SU-DHL-6 (cell line): Measurements from ENCODE around the gene ULK1.

Experiments used
- H2AFZ ChIP-seq: fragments of 200-600 bp; sonication (generic); 2 replicates; pipeline ENCODE4 v1.6.1; 2014; ENCODE audit warnings: low read depth, mild to moderate bottlenecking, moderate library complexity, mixed read lengths, antibody characterized with exemption, low read length; ENCODE audit not compliant: severe bottlenecking
- H3F3A ChIP-seq: fragments of 200-600 bp; shearing (Covaris generic); 2 replicates; pipeline ENCODE4 v1.6.0; 2016; ENCODE audit warnings: antibody characterized with exemption, mild to moderate bottlenecking; ENCODE audit not compliant: insufficient read depth
- H3K27ac ChIP-seq: fragments of 200-600 bp; sonication (generic); 2 replicates; pipeline ENCODE4 v1.5.1; 2016; ENCODE audit warnings: low read depth, mild to moderate bottlenecking, low read length, moderate library complexity, mixed read lengths
- H3K27me3 ChIP-seq: fragments of 200-600 bp; sonication (generic), shearing (Covaris generic); 2 replicates; pipeline ENCODE4 v1.6.0; 2014; ENCODE audit warnings: mild to moderate bottlenecking, low read length
- H3K36me3 ChIP-seq: fragments of 200-600 bp; sonication (generic); 2 replicates; pipeline ENCODE4 v1.6.1; 2014; ENCODE audit warnings: mild to moderate bottlenecking, low read length, mixed read lengths
- H3K4me2 ChIP-seq: fragments of 300-600, 200-600 bp; shearing (Covaris generic), sonication (generic); 2 replicates; pipeline ENCODE4 v1.6.0; 2014; ENCODE audit warnings: low read length, low read depth, mild to moderate bottlenecking; ENCODE audit not compliant: poor library complexity, severe bottlenecking
- H3K4me3 ChIP-seq: fragments of 200-600 bp; sonication (generic); 2 replicates; pipeline ENCODE4 v1.5.1; 2014; ENCODE audit warnings: antibody characterized with exemption, low read length, mild to moderate bottlenecking, mixed read lengths; ENCODE audit not compliant: insufficient read depth, poor library complexity, severe bottlenecking
- H3K79me2 ChIP-seq: fragments of 200-600 bp; sonication (generic); 2 replicates; pipeline ENCODE4 v1.6.1; 2014; ENCODE audit warnings: mild to moderate bottlenecking, low read length, moderate library complexity; ENCODE audit not compliant: insufficient read depth
- H3K9ac ChIP-seq: fragments of 200-600 bp; sonication (generic); 2 replicates; pipeline ENCODE4 v1.7.0; 2014; ENCODE audit warnings: mild to moderate bottlenecking, low read length
- H3K9me2 ChIP-seq: fragments of 200-600 bp; sonication (generic); replicated peaks from 2 replicates; pipeline ENCODE4 v1.6.1; 2014; ENCODE audit warnings: low read length; ENCODE audit not compliant: insufficient read depth
- H3K9me3 ChIP-seq: fragments of 200-600 bp; sonication (generic); 2 replicates; pipeline ENCODE4 v1.6.1; 2014; ENCODE audit warnings: low read length, mixed read lengths; ENCODE audit not compliant: insufficient read depth
- H4K20me1 ChIP-seq: fragments of 200-600 bp; sonication (generic); 2 replicates; pipeline ENCODE4 v1.6.1; 2014; ENCODE audit warnings: low read depth, mild to moderate bottlenecking, antibody characterized with exemption, low read length, moderate library complexity, mixed read lengths
- CTCF ChIP-seq: fragments of 200-600 bp; sonication (generic); IDR thresholded peaks from one replicate; pipeline ENCODE4 v1.5.1; 2017; ENCODE audit warnings: antibody characterized with exemption, mild to moderate bottlenecking, low read length, moderate library complexity; ENCODE audit not compliant: insufficient read depth, poor library complexity, severe bottlenecking
- EZH2phosphoT487 ChIP-seq: fragments of 200-600 bp; sonication (generic), shearing (Covaris generic); conservative IDR thresholded peaks from 2 replicates; pipeline ENCODE4 v1.6.1; 2018; ENCODE audit warnings: mild to moderate bottlenecking, antibody characterized with exemption, low read length, moderate library complexity, mixed read lengths

Gene ULK1

DNA sequence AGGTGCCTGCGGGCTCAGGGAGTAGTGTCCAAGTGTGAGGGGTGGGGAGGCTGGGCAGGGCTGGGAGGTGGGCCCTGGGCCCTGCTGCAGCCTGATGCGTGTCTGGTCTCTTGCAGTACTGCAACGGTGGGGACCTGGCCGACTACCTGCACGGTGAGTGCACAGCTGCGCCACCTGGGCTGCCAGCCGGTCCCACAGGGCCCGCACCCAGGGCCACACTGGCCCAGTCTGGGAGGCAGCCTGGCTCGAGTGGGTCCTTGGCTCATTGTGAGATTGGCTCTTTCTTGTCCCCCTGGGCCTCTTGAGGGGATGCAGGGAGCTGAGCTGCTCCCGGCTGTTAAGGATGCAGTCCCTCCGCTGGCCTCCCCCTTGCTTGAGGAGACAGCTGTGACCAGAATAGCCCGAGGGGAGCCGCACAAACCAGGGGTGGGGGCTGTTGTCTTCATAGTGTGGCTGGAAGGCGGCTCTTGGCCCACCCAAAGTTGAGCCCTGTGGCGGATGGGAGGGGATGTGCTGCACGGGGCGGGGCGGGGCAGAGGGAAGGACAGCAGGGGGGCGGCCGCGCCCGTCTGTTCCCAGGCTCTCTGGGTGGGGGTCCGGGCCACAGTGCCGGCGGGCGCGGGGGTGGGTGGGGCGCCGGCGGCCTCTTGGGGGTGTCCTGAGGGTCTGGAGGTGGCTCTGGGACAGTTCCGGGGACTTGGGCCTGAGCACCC is 13.1 kb downstream of the ULK1 start:
- Histone ChIP-seq H3K9ac (no peak overlapping the region), H3K27ac (no peak overlapping the region), H3K4me2 (no peak overlapping the region), H3K9me2 (no peaks in the 10 kb centered on the region), H3K79me2 (no peaks in the 10 kb centered on the region), H3K4me3 (no peak overlapping the region), H4K20me1 (no peaks in the 10 kb centered on the region), H3K36me3 (no peaks in the 10 kb centered on the region), H2AFZ (no peak overlapping the region), H3K9me3 (no peaks in the 10 kb centered on the region), H3F3A (no peaks in the 10 kb centered on the region), H3K27me3 (no peaks in the 10 kb centered on the region)
- TF ChIP-seq EZH2phosphoT487: no peak
- TF ChIP-seq CTCF: no peak

GRCh38 chr12:131908092-131909080 is 14.0 kb downstream of the ULK1 start:
- H3K79me2 ChIP-seq: no peaks in the 10 kb centered on the region
- H3K27ac ChIP-seq: no peak overlapping the region
- H3K4me2 ChIP-seq: no peak overlapping the region
- H3K9me3 ChIP-seq: no peaks in the 10 kb centered on the region
- no peak overlapping the region for H3K9ac ChIP-seq
- no peaks in the 10 kb centered on the region for H3K36me3 ChIP-seq
- no peaks in the 10 kb centered on the region for H3K27me3 ChIP-seq
- no peak overlapping the region for H2AFZ ChIP-seq
- H3K4me3 ChIP-seq: no peak overlapping the region
- TF ChIP-seq EZH2phosphoT487: no peak
- TF ChIP-seq CTCF: no peak
- H4K20me1 ChIP-seq: no peaks in the 10 kb centered on the region
- no peaks in the 10 kb centered on the region for H3F3A ChIP-seq
- H3K9me2 ChIP-seq: no peaks in the 10 kb centered on the region

DNA sequence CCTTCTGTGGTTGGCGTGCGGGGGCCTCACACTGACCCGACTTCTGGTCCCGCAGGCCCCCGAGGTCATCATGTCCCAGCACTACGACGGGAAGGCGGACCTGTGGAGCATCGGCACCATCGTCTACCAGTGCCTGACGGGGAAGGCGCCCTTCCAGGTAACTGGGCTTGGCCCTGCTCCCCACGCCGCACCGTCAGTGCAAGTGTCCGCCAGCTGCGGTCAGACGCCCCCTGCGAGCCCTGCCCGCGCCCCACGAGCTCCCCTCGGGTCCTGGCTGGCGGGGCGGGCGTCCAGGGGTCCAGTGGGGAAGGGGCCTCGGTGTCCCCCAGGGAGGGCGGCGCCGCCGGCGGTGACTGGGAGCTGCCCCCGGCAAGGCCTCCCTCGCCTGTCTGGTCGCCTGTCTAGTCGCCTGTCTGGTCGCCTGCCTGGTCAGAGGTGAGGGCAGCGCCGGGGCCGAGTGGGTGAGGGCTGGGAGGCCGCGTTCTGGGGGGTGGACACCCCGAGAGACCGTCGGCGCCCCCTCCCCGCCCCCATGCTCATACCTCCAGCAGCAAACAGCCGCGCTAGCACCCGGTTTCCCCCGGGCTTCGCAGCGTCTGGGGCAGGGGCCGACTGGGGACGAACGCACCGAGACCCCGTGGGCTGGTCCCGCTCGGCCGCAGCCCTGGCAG is 14.8 kb downstream of the ULK1 start:
- no peak overlapping the region for H3K9ac ChIP-seq
- H3K4me2 ChIP-seq: no peak overlapping the region
- H3K9me2 ChIP-seq: no peaks in the 10 kb centered on the region
- H3K27ac ChIP-seq: no peak overlapping the region
- no peaks in the 10 kb centered on the region for H3K9me3 ChIP-seq
- TF ChIP-seq EZH2phosphoT487 (no peak), CTCF (no peak)
- no peaks in the 10 kb centered on the region for H3K27me3 ChIP-seq
- no peaks in the 10 kb centered on the region for H4K20me1 ChIP-seq
- no peaks in the 10 kb centered on the region for H3K36me3 ChIP-seq
- no peaks in the 10 kb centered on the region for H3K79me2 ChIP-seq
- no peaks in the 10 kb centered on the region for H3F3A ChIP-seq
- H3K4me3 ChIP-seq: no peak overlapping the region
- no peak overlapping the region for H2AFZ ChIP-seq
